Endometrial microvascular endothelial cells (primary cell): Measurements from ENCODE around the gene TPM4. TPM values are rescaled to one million over a fixed set of nuclear protein-coding genes. Genes with fewer than 3 reads are reported as not detected.
"Not testable (repeated sequence)": the region's sequence is repeated elsewhere in the genome, so short reads cannot be mapped to it uniquely, and the experiment has no call there.

Experiments
- in situ Hi-C: cut with HindIII; loops from 2 replicates; pipeline ENCODE4 v1.10.0; 2017; ENCODE audit warnings: low sequenced_read_pairs, low pct_unique_long_range_greater_than_20kb; ENCODE audit errors: inconsistent ontology term
- total RNA-seq: library from RNA; depleted of rRNA; stranded (reverse); fragments of >200 nt; gene quantifications from one replicate; pipeline ENCODE4 v1.2.3, GENCODE V29; 2015; ENCODE audit errors: inconsistent ontology term

The TPM4 gene
- total RNA-seq, 1 donor from 2014 or later, result 1,107 TPM

DNA sequence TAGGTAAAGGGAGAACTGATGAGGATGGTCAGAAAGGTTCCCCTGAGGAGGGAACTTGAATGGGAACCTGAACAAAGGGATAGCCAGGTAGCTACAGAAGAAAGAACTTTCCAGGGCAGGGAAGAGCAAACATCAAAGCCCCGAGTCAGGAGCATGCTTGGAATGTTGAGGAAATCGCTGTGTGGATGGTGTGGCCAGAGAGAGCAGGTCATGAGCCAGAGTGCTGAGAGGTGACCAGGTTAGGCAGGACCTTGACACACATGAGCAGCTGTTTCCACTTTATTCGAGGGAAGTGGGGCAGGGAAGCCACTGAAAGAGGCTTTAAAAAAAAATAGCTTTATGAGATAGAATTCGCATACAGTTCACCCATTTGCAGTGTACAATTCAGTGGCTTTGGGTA, 39.8 kb downstream of the TPM4 start:
- in situ Hi-C loops, result no loop called here

DNA sequence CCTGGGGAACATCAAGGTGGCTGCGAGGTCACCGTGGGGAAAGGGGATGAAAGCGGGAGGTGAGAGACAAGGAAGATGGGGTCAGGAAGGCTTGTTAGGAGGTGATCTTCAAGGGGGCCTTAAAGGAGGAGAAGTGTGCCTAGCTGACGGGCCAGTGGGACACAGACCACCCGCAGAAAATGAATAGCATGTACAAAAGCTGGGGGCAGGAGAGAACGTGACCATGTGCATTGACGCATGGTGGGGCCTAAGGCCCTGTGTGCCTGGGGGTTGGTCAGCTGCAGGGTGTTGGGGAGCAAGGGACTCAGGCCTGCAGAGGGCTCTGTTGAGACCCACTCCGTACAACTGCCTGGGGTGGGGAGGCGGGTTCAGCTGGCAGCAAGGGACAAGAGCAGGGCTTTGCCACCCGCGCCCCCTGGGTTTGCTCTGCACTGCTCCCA, 41.3 kb downstream of the TPM4 start:
- in situ Hi-C loops, result no loop called here

DNA sequence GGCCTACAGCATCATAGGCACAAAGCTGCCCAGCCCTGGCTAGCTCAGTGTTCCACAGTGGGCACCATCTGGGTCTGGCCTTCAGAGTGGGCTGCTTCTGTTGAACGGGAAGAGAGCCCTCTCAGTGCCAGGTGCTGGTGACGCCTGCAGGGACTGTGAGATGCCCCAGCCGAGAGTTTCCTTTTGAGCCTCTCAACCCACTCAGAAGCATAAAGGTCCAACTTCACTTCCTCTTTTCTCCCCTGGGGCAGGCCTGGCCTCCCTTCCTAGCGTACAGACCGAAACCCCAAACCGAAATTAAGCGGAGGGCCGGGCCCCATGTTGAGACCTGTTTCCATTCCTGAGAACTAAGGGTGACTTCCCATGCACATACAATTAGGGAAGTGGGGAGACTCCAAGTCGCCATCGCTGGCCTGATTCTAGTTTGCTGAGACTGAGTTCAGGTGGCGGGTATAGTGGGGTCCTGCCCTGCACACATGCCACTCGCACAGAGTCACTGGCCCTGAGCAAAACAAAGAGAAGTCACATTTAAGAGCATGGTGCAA, 42.3 kb downstream of the TPM4 start:
- in situ Hi-C loops, result no loop called here

DNA sequence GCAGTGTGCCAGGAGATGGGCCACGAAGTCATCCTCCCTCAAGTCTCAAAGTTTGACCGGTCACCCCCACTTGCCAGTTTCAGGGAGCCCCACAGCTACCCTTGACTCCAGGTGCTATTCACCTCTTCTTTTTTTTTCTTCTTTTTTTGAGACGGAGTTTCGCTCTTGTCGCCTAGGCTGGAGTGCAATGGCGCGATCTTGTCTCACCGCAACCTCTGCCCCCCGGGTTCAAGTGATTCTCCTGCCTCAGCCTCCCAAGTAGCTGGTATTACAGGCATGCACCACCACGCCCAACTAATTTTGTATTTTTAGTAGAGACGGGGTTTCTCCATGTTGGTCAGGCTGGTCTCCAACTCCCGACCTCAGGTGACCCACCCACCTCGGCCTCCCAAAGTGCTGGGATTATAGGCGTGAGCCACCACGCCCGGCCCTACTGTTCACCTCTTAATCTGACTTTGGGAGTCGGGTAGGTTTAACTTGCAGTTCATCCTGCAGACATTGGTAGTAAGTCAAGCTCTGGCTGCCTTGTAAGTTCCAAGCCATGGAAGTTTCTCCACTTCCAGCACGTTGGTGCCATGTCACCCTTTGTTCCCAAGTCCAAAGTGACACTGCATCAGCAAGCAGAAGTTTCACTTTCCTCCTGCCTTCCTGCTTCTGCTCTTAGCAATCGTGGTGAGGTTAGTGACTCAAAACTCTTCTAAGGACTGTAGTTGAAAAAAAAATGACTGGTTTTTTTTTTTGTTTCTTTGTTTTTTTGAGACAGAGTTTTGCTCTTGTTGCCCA, 43.0 kb downstream of the TPM4 start:
- in situ Hi-C loops, result not testable (repeated sequence)

DNA sequence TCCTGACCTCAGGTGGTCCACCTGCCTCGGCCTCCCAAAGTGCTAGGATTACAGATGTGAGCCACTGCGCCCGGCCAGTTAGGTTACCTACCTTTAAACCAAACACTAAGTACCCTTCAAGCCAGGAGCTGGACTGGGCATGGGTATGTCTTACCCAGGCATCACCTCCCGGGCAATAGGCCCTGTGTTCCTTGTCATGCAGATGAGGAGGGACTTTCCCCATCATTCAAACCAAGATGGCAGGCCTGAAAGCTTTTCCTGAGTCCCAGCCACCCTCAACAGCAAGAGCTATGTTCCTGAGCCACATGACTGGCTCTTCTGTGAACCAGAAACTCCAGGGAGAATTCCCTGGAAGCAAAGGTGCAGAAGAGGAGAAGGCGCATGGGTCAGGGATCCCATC, 44.8 kb downstream of the TPM4 start:
- in situ Hi-C loops, result no loop called here

DNA sequence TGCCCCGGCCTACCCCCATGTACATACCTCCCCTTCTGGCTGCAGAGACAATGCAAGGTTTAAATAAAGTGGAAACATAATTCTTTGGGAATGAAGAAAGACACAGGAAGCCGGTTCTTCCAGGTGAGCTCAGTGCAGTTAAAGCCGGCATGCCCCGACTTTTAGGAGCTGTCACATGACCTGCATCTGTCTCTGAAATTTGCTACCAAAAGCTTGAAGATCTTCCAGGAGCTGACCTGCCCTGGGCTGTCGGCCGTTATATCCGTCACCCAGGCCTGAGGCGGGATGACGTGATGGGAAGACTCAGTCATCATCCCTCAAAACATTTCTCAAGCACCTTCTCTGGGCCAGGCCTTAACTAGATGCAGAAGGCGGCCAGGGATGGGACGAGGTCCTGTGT, 45.7 kb downstream of the TPM4 start:
- in situ Hi-C loops, result no loop called here

DNA sequence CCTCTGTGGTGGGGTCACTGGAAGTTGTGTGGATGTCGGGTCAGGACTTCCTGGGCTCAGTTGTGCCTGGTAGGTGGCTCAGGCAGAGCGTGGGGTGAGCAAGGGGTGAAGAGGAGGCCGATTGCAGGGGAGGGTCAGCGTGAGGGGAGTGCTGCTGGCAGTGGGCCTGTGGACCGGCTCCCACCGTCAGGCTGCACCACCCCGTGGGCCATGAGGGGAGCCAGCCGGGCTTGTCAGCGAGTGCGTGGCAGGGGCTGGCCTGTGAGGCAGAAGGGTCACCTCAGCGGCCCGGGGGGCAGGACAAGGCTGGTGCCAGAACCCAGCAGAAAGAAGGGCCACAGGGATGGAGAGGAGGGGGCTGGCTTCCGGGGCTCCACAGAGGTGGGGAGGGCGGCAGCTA, 48.7 kb downstream of the TPM4 start:
- in situ Hi-C loops, result no loop called here

DNA sequence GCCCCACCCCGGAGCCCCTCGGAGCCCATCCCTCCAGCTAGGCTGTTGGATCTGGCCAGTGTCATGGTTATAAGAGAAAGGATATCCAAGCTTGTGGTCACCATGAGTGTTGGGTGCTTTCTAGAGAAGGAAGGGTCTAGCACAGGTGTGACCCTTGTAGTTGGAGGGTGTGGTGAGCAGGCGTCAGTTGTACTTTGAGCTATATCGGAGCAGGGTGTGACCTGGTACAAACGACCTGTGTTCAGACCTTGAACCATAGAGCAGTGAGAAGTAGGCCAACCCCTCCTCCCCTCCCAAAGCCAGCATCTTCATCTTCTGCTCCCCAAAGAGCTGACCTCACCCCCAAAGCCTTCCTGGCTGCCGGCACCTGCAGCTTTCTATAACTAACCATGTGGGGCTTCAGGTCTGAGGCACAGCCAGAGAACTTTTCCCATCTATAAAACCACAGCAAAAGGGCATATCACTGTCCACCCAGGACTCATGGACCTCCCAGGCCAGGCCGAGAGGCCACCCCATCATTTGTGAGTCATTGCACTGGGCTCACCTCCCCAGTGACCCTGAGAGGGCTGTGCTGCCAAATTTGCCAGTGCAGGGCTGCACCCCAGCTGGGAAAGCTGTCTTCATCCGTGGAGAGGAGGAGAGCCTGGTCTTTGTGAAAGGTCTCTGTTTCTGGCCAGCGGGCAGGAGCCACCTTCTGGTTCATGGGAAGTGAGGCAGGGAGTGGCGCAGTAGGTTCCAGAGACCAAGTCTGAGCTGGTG, 49.6 kb downstream of the TPM4 start:
- in situ Hi-C loops, result no loop called here

DNA sequence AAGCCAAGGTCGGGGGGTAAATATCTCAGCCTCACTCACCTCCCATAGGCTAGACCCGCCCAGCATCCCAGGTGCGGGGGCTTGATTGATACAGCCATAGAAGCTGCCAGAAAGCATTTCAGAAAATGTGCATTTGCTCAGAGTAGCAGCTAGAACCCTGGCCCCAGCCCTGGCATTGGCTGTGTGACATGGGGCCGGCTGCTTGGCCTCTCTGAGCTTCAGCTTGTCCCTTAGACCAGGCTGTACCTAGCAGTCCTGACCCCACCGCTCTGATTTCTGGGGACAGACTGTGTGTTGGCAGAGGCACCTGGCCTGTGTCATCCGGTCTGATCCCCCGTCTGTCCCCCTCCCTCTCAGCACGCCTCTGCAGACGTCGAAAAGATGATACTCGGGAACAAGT, 50.8 kb downstream of the TPM4 start:
- in situ Hi-C loops, result no loop called here

DNA sequence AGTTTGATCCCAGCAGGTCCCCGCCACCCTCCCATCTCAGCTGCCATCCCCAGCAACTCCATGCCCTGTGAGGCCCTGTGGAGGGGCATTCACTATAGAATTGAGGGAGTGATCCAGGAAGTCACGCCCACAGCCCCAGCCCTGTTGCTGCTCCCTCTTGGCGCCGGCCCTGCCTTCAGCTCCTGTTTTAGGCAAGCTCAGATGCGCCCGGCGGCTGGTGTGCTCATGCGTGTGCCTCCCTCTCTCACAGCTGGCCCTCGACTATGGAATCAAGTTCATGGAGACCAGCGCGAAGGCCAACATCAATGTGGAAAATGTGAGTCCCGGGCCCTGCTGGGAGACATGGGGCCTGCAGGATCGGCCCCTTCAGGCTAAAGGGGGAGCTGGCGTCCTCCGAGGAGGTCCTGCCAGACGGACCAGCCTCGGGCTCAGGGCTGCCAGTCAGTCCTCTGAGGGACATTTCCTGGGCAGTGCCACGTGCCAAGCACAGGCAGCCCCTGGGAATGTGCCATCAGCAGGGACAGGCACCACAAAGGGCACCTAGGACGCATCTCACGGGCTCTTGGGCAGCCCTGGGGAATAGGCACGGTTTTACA, 51.6 kb downstream of the TPM4 start:
- in situ Hi-C loops, result no loop called here

DNA sequence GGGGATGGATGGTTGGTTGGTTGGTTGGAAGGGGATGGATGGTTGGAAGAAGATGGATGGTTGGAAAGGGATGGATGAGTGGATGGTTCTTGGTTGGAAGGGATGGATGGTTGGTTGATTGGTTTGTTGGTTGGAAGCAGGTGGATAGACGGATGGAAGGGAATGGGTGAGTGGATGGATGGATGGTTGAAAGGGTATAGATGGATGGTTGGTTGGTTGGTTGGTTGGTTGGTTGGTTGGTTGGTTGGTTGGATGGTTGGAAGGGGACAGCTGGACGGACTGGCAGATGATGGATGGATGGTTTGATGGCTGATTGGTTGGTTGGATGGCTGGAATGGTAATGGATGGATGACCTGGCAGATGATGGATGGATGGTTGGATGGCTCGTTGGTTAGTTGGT, 55.4 kb downstream of the TPM4 start:
- in situ Hi-C loops, result no loop called here

DNA sequence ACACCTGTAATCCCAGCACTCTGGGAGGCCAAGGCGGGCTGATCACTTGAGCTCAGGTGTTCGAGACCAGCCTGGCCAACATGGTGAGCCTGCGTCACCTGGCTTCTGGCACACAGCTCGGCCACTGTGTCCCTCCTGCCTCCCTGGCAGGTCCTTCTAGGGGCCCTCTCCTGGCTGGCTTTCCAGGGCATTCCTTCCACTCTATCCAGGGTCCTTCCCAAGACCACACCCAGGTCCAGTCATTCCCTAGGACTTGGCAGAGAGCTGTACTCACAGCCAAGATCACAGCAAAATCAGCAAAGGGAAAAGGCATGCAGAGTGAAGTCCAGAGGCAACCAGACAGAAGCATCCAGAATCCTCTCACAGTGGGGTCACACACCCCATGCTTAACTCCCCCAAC, 57.5 kb downstream of the TPM4 start:
- in situ Hi-C loops, result no loop called here

DNA sequence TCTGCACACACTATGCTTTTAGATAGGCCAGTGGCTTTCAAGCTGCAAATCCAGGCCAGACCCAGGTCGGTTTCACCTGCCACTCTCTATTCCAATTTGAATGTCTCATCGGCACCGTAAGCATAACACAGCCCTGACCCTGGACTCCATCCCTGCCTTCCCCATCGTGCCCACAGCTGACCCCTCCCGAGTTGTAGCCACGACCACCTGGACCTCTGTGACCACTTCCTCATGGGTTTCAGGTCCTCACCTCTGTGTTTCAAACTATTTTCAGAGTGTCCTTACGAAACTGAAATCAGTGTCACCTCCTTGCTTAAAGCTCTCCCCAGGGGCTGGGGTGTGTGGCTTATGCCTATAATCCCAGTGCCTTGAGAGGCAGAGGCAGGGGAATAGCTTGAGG, 58.2 kb downstream of the TPM4 start:
- in situ Hi-C loops, result no loop called here

DNA sequence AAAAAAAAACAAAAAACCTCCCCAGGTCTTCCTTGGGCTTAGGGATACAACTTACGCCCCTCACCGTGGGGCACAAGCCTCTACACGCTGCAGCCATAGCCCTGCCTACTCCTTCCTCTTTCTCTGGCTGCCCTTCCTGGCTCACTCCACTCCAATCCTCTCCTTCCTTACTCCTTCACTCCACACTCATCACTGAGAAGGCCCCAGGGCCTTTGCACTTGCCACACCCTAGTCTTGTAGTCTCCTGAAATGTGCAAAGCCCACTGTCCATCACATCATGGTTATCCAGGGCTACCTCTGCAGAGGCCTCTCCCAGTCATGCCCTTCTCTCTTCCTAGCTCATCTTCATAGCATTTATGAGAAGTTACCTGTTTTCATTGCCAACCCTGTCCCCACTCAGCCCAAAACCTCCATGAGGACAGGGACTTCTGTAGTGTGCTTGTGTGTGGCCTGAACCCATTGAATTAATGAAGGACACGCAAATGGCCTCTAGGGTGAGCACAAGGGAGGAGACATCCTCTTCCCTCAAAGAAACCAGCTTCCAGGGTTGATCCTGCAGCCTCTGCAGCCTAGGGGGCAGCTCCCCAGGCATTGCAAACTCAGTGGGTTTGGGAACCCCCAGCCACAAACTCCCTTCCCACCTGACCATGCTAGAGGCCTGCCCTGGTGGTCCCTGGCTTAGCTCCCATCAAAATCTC, 59.3 kb downstream of the TPM4 start:
- in situ Hi-C loops, result no loop called here

DNA sequence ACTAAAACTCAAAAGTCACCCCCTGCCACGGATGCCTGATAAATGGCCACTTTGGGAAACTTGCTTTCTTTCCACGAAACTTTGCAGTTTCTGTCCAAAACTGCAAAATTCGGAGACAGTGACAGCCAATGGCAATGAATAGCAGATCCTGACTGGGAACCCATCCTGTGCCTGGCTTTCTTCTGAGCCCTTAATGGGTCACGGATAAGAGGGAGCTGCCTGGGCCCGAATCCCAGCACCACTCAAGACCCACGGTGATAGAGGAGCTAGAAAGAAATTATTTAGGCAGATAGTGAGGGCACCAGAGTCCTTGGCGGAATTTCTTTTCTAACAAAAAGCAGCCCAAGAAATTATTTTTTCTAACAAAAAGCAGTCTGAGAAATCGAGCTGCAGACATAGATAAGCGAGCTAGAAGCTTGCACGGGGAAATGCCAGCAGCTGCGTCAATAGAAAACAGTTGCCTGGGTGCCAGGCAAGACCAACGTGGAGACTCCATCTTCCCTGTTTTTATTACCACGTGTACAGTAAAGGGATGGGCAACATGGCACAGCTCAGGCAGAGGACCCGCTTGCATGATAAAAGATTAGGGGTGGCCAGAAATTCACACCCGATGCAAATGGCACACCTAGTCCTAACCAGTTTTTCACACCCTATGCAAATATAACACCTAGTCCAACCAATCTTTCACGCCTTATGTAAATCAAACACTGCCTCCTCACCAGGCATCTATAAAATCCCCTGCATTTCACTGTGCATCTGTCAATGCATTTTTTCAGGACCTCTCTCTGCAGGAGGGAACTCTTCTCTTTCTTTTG, 60.1 kb downstream of the TPM4 start:
- in situ Hi-C loops, result no loop called here

DNA sequence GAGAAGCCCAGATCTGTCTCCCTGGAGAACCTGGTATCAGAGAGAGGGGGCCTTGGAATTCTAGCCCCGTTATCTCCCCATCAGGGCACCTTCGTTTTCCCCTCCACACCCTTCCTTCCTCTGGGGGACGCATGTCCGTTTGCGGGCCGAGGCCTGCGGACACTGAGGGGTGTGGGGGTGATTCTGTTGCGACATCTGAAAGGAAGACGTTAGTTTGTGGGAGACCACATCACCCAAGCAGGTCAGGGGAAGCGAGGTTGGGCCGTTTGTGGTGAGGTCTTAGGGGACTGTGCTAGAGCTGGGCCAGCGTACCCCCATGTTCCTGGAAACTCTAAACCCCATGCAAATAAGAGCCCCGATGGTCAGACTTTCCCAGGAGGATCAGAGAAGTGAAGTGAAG, 63.5 kb downstream of the TPM4 start:
- in situ Hi-C loops, result no loop called here

DNA sequence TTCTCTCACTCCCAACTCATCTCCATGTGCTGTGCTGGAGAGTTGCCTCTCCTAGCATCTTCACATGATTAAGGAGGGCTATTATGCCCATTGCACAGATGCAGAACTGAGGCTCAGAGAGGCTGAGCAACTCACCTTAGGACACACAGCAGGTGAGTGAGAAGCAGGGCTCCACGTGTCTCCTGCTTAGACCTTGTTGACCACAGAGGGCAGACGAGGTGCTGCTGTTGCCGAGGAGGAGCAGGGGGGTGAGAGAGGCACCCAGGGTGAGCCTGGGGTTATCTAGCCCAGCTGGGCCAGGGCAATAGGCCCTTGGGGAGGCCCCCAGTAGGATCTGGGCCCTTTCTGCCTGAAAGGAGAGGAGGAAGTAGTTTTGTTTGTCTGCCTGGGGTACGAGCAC, 64.7 kb downstream of the TPM4 start:
- in situ Hi-C loops, result no loop called here

DNA sequence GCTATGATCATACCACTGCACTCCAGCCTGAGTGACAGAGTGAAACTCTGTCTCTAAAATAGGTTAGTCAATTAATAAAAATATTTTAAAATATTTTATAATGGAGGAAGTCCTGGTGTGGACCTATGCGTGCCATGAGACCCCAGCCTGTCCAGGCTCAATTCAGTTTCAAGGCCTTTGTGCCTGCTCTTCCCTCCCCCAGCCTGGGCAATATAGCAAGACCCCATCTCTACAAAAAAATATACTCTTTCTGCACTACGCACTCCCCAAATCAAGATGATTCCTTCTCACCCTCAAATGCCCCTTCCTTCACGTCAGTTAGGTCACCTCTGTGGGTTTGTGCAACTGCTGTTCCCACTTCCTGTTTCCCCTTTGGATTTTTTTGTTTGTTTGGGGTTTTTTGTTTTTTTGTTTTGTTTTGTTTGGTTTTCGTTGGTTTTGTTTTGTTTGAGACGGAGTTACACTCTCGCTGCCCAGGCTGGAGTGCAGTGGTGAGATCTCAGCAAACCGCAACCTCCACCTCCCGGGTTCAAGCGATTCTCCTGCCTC, 65.8 kb downstream of the TPM4 start:
- in situ Hi-C loops, result no loop called here
